NAMALWA (cell line): Measurements from ENCODE around the gene AGPS.
"Not testable (repeated sequence)": the region's sequence is repeated elsewhere in the genome, so short reads cannot be mapped to it uniquely, and the experiment has no call there.

Experiments
- DNase-seq: peaks from one replicate; pipeline ENCODE4 v3.0.0-alpha.2; 2015; ENCODE audit warnings: low spot score

AGPS gene

GRCh38 chr2:177474301-177474700 is 81.7 kb downstream of the AGPS start:
- no peak for DNase-seq

GRCh38 chr2:177474998-177475397 is 82.4 kb downstream of the AGPS start:
- no peak for DNase-seq

- no peak for DNase-seq
Measured at GRCh38 chr2:177476897-177477296, 84.3 kb downstream of the AGPS start.

GRCh38 chr2:177478029-177478428 is 85.5 kb downstream of the AGPS start:
- DNase-seq = no peak

- no peak for DNase-seq
Measured at GRCh38 chr2:177478907-177479306, 86.3 kb downstream of the AGPS start.

GRCh38 chr2:177482195-177482594 is 89.6 kb downstream of the AGPS start:
- no peak for DNase-seq

- no peak for DNase-seq
Measured at GRCh38 chr2:177483531-177483930, 91.0 kb downstream of the AGPS start.

GRCh38 chr2:177484180-177484795 is 91.7 kb downstream of the AGPS start:
- no peak for DNase-seq

- not testable (repeated sequence) for DNase-seq
Measured at GRCh38 chr2:177485657-177486056, 93.1 kb downstream of the AGPS start.

GRCh38 chr2:177489719-177490301 is 97.2 kb downstream of the AGPS start:
- peak; percentile 28 for DNase-seq

- no peak for DNase-seq
Measured at GRCh38 chr2:177495945-177496344, 103.4 kb downstream of the AGPS start.

GRCh38 chr2:177496921-177497320 is 104.3 kb downstream of the AGPS start:
- DNase-seq = no peak

GRCh38 chr2:177501186-177501585 is 108.6 kb downstream of the AGPS start:
- DNase-seq = no peak

- DNase-seq = no peak
Measured at GRCh38 chr2:177506505-177506904, 113.9 kb downstream of the AGPS start.

GRCh38 chr2:177506998-177507397 is 114.4 kb downstream of the AGPS start:
- DNase-seq = no peak

- DNase-seq = no peak
Measured at GRCh38 chr2:177516824-177517544, 124.4 kb downstream of the AGPS start.

- no peak for DNase-seq
Measured at GRCh38 chr2:177518754-177519153, 126.2 kb downstream of the AGPS start.

GRCh38 chr2:177519534-177520115 is 127.1 kb downstream of the AGPS start:
- no peak for DNase-seq

GRCh38 chr2:177520324-177520723 is 127.8 kb downstream of the AGPS start:
- no peak for DNase-seq

GRCh38 chr2:177523781-177524180 is 131.2 kb downstream of the AGPS start:
- no peak for DNase-seq

- DNase-seq = no peak
Measured at GRCh38 chr2:177525351-177525924, 132.9 kb downstream of the AGPS start.

GRCh38 chr2:177528351-177528933 is 135.9 kb downstream of the AGPS start:
- DNase-seq = no peak
